ENCODE results near the gene ADGRB2.

ADGRB2 gene

GRCh38 chr1:31727849-31728248 is 36.3 kb downstream of the ADGRB2 start:
- H3K36me3 ChIP-seq (ENCODE audit: control insufficient read depth in 4 of 4, insufficient read depth in 4 of 4, low read length in 3 of 4) = no peaks in the 10 kb centered on the region
- H3K27me3 ChIP-seq (replicated peaks in 2 of 5; ENCODE audit: control insufficient read depth in 4 of 5, insufficient read depth in 5 of 5, low read length in 4 of 5) = peaks cover 0 to 2% (median 0%) of the 10 kb centered on the region in 5 experiments
- no peak for DNase-seq
- H3K4me3 ChIP-seq (ENCODE audit: control insufficient read depth in 1 of 7, extremely low read depth in 1 of 7, insufficient read depth in 4 of 7, low read depth in 2 of 7, low read length in 6 of 7) = no peak overlapping the region
- no peaks in the 10 kb centered on the region for H3K4me1 ChIP-seq (ENCODE audit: control extremely low read depth in 1 of 4, control insufficient read depth in 4 of 4, insufficient read depth in 4 of 4, low read length in 3 of 4)
- H3K27ac ChIP-seq (ENCODE audit: insufficient read depth in 1 of 2, low read depth in 1 of 2, low read length in 2 of 2, poor library complexity in 1 of 2, severe bottlenecking in 2 of 2) = no peak overlapping the region
- H3K9me3 ChIP-seq (ENCODE audit: control extremely low read depth in 1 of 5, control insufficient read depth in 4 of 5, insufficient read depth in 2 of 5, low read depth in 1 of 5, low read length in 4 of 5) = no peaks in the 10 kb centered on the region
- ChIA-PET CTCF (interaction anchor here (1.5 kb wide), 1 partner anchor 18 kb away, joined by 5 read pairs; no protein-coding TSS in a partner anchor), POLR2A (no interaction called here)
- WGBS (ENCODE audit: insufficient coverage) = 94% methylated on average over 15 of the region's 19 CpGs

- Histone ChIP-seq H3K36me3 (ENCODE audit: control insufficient read depth in 4 of 4, insufficient read depth in 4 of 4, low read length in 3 of 4) (no peaks in the 10 kb centered on the region), H3K27ac (ENCODE audit: insufficient read depth in 1 of 2, low read depth in 1 of 2, low read length in 2 of 2, poor library complexity in 1 of 2, severe bottlenecking in 2 of 2) (no peak overlapping the region), H3K4me3 (ENCODE audit: control insufficient read depth in 1 of 7, extremely low read depth in 1 of 7, insufficient read depth in 4 of 7, low read depth in 2 of 7, low read length in 6 of 7) (no peak overlapping the region), H3K27me3 (replicated peaks in 2 of 5; ENCODE audit: control insufficient read depth in 4 of 5, insufficient read depth in 5 of 5, low read length in 4 of 5) (peaks cover 0 to 2% (median 0%) of the 10 kb centered on the region in 5 experiments), H3K9me3 (ENCODE audit: control extremely low read depth in 1 of 5, control insufficient read depth in 4 of 5, insufficient read depth in 2 of 5, low read depth in 1 of 5, low read length in 4 of 5) (no peaks in the 10 kb centered on the region), H3K4me1 (ENCODE audit: control extremely low read depth in 1 of 4, control insufficient read depth in 4 of 4, insufficient read depth in 4 of 4, low read length in 3 of 4) (no peaks in the 10 kb centered on the region)
- ChIA-PET CTCF (interaction anchor here (1.2 kb wide), 1 partner anchor 139 kb away, joined by 3 read pairs; no protein-coding TSS in a partner anchor), POLR2A (no interaction called here)
- DNase-seq = no peak
- WGBS (ENCODE audit: insufficient coverage) = 97% methylated on average over 12 of the region's 14 CpGs
Observed at GRCh38 chr1:31727195-31727594, 36.9 kb downstream of the ADGRB2 start.

- POLR2A ChIA-PET = no interaction called here
- no peaks in the 10 kb centered on the region for H3K9me3 ChIP-seq (ENCODE audit: control extremely low read depth in 1 of 5, control insufficient read depth in 4 of 5, insufficient read depth in 2 of 5, low read depth in 1 of 5, low read length in 4 of 5)
- H3K27ac ChIP-seq (ENCODE audit: insufficient read depth in 1 of 2, low read depth in 1 of 2, low read length in 2 of 2, poor library complexity in 1 of 2, severe bottlenecking in 2 of 2) = no peak overlapping the region
- DNase-seq = no peak
- peaks cover 0 to 2% (median 0%) of the 10 kb centered on the region in 5 experiments for H3K27me3 ChIP-seq (replicated peaks in 2 of 5; ENCODE audit: control insufficient read depth in 4 of 5, insufficient read depth in 5 of 5, low read length in 4 of 5)
- H3K4me3 ChIP-seq (ENCODE audit: control insufficient read depth in 1 of 7, extremely low read depth in 1 of 7, insufficient read depth in 4 of 7, low read depth in 2 of 7, low read length in 6 of 7) = no peak overlapping the region
- CTCF ChIA-PET = interaction anchor here (1.2 kb wide), 1 partner anchor 139 kb away, joined by 3 read pairs; no protein-coding TSS in a partner anchor
- no peaks in the 10 kb centered on the region for H3K4me1 ChIP-seq (ENCODE audit: control extremely low read depth in 1 of 4, control insufficient read depth in 4 of 4, insufficient read depth in 4 of 4, low read length in 3 of 4)
- WGBS (ENCODE audit: insufficient coverage) = 88% methylated on average over 3 of the region's 4 CpGs
- H3K36me3 ChIP-seq (ENCODE audit: control insufficient read depth in 4 of 4, insufficient read depth in 4 of 4, low read length in 3 of 4) = no peaks in the 10 kb centered on the region
Observed at GRCh38 chr1:31726715-31727114, 37.4 kb downstream of the ADGRB2 start.

GRCh38 chr1:31725777-31726535 is 38.2 kb downstream of the ADGRB2 start:
- Histone ChIP-seq H3K27me3 (replicated peaks in 2 of 5; ENCODE audit: control insufficient read depth in 4 of 5, insufficient read depth in 5 of 5, low read length in 4 of 5) (peaks cover 0 to 2% (median 0%) of the 10 kb centered on the region in 5 experiments), H3K4me1 (ENCODE audit: control extremely low read depth in 1 of 4, control insufficient read depth in 4 of 4, insufficient read depth in 4 of 4, low read length in 3 of 4) (no peaks in the 10 kb centered on the region), H3K9me3 (ENCODE audit: control extremely low read depth in 1 of 5, control insufficient read depth in 4 of 5, insufficient read depth in 2 of 5, low read depth in 1 of 5, low read length in 4 of 5) (no peaks in the 10 kb centered on the region), H3K36me3 (ENCODE audit: control insufficient read depth in 4 of 4, insufficient read depth in 4 of 4, low read length in 3 of 4) (no peaks in the 10 kb centered on the region), H3K4me3 (ENCODE audit: control insufficient read depth in 1 of 7, extremely low read depth in 1 of 7, insufficient read depth in 4 of 7, low read depth in 2 of 7, low read length in 6 of 7) (no peak overlapping the region), H3K27ac (ENCODE audit: insufficient read depth in 1 of 2, low read depth in 1 of 2, low read length in 2 of 2, poor library complexity in 1 of 2, severe bottlenecking in 2 of 2) (no peak overlapping the region)
- WGBS (ENCODE audit: insufficient coverage) = over 99% methylated on average over 10 of the region's 12 CpGs
- CTCF ChIA-PET = interaction anchor here (0.6 to 2.7 kb wide), 5 partner anchors 9 to 487 kb away, joined by 3 to 8 read pairs (median 3); no protein-coding TSS in a partner anchor
- no peak for DNase-seq
- POLR2A ChIA-PET = no interaction called here

- H3K4me3 ChIP-seq (ENCODE audit: control insufficient read depth in 1 of 7, extremely low read depth in 1 of 7, insufficient read depth in 4 of 7, low read depth in 2 of 7, low read length in 6 of 7) = no peak overlapping the region
- H3K36me3 ChIP-seq (ENCODE audit: control insufficient read depth in 4 of 4, insufficient read depth in 4 of 4, low read length in 3 of 4) = no peaks in the 10 kb centered on the region
- CTCF ChIA-PET = interaction anchor here (1.0 to 2.7 kb wide), 3 partner anchors 8 to 18 kb away, joined by 3 to 8 read pairs (median 4); no protein-coding TSS in a partner anchor
- peaks cover 0 to 2% (median 0%) of the 10 kb centered on the region in 5 experiments for H3K27me3 ChIP-seq (replicated peaks in 2 of 5; ENCODE audit: control insufficient read depth in 4 of 5, insufficient read depth in 5 of 5, low read length in 4 of 5)
- H3K9me3 ChIP-seq (ENCODE audit: control extremely low read depth in 1 of 5, control insufficient read depth in 4 of 5, insufficient read depth in 2 of 5, low read depth in 1 of 5, low read length in 4 of 5) = no peaks in the 10 kb centered on the region
- H3K4me1 ChIP-seq (ENCODE audit: control extremely low read depth in 1 of 4, control insufficient read depth in 4 of 4, insufficient read depth in 4 of 4, low read length in 3 of 4) = no peaks in the 10 kb centered on the region
- WGBS (ENCODE audit: insufficient coverage) = 67% methylated on average over 10 of the region's 10 CpGs
- DNase-seq = no peak
- H3K27ac ChIP-seq (ENCODE audit: insufficient read depth in 1 of 2, low read depth in 1 of 2, low read length in 2 of 2, poor library complexity in 1 of 2, severe bottlenecking in 2 of 2) = no peak overlapping the region
- POLR2A ChIA-PET = no interaction called here
Observed at GRCh38 chr1:31725134-31725533, 39.0 kb downstream of the ADGRB2 start.

- CTCF ChIA-PET = interaction anchor here (2.7 kb wide), 1 partner anchor 9 kb away, joined by 8 read pairs; no protein-coding TSS in a partner anchor
- Histone ChIP-seq H3K4me3 (ENCODE audit: control insufficient read depth in 1 of 7, extremely low read depth in 1 of 7, insufficient read depth in 4 of 7, low read depth in 2 of 7, low read length in 6 of 7) (no peak overlapping the region), H3K27ac (ENCODE audit: insufficient read depth in 1 of 2, low read depth in 1 of 2, low read length in 2 of 2, poor library complexity in 1 of 2, severe bottlenecking in 2 of 2) (no peak overlapping the region), H3K36me3 (ENCODE audit: control insufficient read depth in 4 of 4, insufficient read depth in 4 of 4, low read length in 3 of 4) (no peaks in the 10 kb centered on the region), H3K27me3 (replicated peaks in 2 of 5; ENCODE audit: control insufficient read depth in 4 of 5, insufficient read depth in 5 of 5, low read length in 4 of 5) (peaks cover 0 to 2% (median 0%) of the 10 kb centered on the region in 5 experiments), H3K9me3 (ENCODE audit: control extremely low read depth in 1 of 5, control insufficient read depth in 4 of 5, insufficient read depth in 2 of 5, low read depth in 1 of 5, low read length in 4 of 5) (no peaks in the 10 kb centered on the region), H3K4me1 (ENCODE audit: control extremely low read depth in 1 of 4, control insufficient read depth in 4 of 4, insufficient read depth in 4 of 4, low read length in 3 of 4) (no peaks in the 10 kb centered on the region)
- DNase-seq = peak in 2 of 3 donors; percentile 72 to 73
- WGBS (ENCODE audit: insufficient coverage) = 67% methylated on average over 2 of the region's 5 CpGs
- POLR2A ChIA-PET = no interaction called here
Observed at GRCh38 chr1:31723828-31724359, 40.2 kb downstream of the ADGRB2 start.
